ENCODE measurements around the gene CRYM.

- no peak for TF ChIP-seq GATA2 (IDR thresholded peaks at IDR 0.05; ENCODE audit: low read depth, low read length)
- no peak for TF ChIP-seq GATA3 (IDR thresholded peaks at IDR 0.05; ENCODE audit: low read depth, low read length)
Observed at GRCh38 chr16:21314339-21314738, 36.2 kb upstream of the CRYM start.
